Kidney capillary endothelial cell (primary cell): ENCODE data around the gene HLTF.
"Not testable (repeated sequence)": the region's sequence is repeated elsewhere in the genome, so short reads cannot be mapped to it uniquely, and the experiment has no call there.

Experiments used
- DNase-seq: peaks from one replicate; pipeline ENCODE4 v3.0.0-alpha.2; 2018; ENCODE audit warnings: low spot score

HLTF gene, protein sequence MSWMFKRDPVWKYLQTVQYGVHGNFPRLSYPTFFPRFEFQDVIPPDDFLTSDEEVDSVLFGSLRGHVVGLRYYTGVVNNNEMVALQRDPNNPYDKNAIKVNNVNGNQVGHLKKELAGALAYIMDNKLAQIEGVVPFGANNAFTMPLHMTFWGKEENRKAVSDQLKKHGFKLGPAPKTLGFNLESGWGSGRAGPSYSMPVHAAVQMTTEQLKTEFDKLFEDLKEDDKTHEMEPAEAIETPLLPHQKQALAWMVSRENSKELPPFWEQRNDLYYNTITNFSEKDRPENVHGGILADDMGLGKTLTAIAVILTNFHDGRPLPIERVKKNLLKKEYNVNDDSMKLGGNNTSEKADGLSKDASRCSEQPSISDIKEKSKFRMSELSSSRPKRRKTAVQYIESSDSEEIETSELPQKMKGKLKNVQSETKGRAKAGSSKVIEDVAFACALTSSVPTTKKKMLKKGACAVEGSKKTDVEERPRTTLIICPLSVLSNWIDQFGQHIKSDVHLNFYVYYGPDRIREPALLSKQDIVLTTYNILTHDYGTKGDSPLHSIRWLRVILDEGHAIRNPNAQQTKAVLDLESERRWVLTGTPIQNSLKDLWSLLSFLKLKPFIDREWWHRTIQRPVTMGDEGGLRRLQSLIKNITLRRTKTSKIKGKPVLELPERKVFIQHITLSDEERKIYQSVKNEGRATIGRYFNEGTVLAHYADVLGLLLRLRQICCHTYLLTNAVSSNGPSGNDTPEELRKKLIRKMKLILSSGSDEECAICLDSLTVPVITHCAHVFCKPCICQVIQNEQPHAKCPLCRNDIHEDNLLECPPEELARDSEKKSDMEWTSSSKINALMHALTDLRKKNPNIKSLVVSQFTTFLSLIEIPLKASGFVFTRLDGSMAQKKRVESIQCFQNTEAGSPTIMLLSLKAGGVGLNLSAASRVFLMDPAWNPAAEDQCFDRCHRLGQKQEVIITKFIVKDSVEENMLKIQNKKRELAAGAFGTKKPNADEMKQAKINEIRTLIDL

DNA sequence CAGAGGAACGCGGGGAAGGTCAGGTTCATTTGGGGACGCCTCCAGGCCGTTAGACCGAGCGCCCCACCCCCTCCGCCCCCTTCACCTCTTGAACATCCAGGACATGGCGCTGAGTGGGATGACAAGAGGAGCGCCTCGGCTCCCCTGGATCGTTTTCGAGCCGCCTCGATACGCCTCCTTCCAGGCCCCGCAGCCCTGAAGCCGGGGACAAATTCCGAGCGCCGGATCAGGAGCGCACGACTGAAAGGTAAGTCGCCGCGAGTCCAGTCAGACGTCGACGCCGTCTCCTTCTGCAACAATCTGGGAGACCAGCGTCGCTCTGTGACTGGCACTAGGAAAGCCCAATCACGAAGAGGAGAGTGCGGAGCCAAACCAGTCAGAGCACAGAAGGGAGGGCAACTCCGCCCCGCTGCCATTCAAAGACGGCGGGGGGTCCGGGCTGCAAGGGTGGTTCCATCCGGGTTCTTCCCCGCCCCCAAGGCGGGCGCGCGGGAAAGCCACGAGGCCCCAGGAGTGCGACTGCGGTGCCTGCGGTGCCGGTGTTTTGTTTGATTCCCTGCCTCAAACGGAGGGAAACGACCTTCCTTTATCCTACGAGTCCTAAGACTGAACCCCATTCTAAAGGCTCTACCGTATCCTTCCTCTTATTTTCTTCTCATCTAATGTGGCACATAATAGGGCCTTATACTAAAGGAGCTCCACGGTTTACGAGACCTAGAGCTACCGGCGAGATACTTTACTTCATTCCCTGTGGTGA lies at the start of gene HLTF:
TSS of gene HLTF (minus strand) at position 302 of the 757 bp plus-strand sequence. CDS start at position 105, 197 bp downstream.
- DNase-seq: peak; percentile 96

DNA sequence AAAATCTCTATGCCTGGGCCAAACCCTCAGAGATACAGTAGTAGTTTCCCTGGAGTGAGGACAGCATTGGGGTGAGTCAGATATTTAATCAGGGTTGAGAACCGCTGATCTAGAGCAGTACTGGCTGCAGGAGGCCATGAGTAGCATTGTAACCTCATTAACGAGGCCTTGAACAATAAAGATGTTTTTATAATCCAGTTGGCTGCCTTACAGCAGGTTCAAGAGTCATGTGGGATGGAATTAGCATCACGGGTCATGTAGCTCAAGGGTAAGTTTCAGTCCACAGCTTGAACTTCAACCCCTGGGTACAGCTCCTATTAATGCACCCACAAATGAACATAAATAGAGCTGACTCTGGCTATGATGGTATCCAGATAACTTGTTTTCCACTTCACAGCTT lies 48.2 kb upstream of the HLTF start:
- no peak for DNase-seq

DNA sequence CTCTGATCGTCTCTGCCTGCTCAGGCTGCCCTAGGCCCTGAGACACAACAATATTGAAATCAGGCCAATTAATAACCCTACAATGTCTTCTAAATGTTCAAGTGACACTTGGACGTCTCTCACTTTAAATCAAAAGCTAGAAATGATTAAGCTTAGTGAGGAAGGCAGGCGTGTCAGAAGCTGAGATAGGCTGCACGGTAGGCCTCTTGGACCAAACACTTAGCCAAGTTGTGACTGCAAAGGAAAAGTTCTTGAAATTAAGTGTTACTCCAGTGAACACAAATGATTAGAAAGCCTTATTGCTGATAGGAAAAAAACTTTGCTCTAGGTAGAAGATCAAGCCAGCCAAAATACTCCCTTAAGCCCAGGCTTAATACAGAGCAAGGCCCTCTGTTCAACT lies 45.3 kb upstream of the HLTF start:
- no peak for DNase-seq

DNA sequence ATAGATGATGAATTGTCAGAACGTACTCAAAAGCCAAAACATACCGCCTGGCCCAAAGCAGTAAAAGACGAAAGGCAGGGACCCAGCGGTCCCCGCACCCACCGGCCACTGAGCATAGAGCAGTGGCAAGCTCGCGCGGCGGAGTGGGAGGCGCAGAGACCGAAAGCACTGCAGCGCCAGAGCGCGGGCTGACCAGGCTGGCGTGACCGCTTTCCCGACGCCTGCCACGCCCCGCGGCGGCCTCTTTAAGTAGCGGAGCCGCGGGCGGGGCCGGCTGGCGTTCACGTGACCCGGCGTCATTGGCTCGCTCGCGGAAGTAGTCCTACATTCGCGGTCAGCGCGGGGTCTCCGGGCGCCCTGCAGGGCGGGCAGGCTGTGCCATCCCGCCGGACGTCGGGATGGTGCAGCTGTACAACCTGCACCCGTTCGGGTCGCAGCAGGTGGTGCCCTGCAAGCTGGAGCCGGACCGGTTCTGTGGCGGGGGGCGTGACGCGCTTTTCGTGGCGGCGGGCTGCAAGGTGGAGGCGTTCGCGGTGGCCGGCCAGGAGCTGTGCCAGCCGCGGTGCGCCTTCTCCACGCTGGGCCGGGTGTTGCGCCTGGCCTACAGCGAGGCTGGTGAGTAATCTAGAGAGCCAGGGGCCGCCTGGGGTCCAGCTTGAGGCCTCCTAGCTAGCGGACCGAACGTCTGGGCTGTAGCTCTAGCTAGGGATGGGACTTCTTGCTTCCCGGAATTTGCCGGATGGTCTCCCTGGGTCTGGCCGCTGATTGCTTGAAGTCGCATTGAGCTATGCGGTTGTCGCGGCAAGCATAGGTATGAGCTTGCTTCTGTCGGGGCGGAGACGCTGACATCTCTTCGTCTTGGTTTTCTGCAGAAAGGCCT lies 43.2 kb upstream of the HLTF start, which contains the start of gene HPS3:
TSS of gene HPS3 (plus strand) at position 313 of the 880 bp plus-strand sequence. CDS start at position 399, 86 bp downstream.
- DNase-seq: peak; percentile 86

DNA sequence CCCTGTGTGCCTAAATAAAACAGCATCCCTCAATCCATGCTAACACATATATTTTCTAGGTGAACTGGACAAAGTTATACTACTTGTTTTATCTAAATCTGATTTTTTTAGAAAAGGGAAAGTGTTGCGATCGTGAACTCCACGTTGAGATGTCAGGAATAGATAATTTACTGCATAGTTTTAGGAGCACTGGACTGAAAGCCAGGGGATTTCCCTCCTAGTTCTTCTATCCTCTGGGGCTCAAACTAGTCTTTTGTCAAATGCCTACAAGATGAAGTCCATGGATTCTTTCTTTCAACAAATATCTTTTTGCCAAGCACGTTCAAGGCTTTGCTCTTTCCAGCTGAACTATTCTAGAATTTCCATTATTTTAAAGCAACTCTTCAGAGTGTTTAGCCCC lies 42.5 kb upstream of the HLTF start:
- no peak for DNase-seq

DNA sequence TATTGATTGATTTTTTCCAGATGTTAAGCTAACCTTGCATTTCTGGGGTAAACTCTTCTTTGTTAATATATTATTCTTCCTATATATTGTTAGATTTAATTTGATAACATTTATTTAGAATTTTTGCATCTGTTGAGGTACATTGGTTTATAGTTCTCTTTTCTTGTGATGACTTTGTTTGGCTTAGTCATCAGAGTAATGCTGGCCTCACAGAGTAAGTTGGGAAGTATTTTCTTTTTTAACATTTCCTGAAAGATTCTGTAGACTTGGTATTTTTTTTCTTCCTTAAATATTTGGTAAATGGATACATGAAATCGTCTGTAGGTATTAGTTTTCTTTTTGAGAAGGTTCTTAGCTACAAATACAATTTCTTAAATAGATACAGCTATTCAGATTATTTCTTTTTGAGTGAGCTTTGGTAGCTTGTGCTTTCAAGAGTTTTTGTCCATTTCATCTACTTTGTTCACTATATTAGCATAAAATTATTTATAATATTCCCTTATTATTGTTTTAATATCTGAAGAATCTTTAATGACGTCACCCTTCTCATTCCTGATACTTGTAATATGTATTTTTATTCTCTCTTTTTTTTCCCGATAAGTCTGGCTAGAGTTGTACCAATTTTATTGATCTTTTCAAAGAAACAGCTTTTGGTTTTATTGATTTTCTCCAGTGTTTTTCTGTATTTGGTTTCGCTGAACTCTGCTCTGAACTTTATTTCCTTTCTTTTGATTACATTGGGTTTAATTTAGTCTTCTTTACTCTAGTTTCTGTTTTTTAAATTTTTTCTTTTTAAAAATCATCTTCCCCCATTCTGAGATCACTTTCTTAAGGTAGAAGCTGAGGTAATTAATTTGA lies 36.6 kb upstream of the HLTF start:
- no peak for DNase-seq

DNA sequence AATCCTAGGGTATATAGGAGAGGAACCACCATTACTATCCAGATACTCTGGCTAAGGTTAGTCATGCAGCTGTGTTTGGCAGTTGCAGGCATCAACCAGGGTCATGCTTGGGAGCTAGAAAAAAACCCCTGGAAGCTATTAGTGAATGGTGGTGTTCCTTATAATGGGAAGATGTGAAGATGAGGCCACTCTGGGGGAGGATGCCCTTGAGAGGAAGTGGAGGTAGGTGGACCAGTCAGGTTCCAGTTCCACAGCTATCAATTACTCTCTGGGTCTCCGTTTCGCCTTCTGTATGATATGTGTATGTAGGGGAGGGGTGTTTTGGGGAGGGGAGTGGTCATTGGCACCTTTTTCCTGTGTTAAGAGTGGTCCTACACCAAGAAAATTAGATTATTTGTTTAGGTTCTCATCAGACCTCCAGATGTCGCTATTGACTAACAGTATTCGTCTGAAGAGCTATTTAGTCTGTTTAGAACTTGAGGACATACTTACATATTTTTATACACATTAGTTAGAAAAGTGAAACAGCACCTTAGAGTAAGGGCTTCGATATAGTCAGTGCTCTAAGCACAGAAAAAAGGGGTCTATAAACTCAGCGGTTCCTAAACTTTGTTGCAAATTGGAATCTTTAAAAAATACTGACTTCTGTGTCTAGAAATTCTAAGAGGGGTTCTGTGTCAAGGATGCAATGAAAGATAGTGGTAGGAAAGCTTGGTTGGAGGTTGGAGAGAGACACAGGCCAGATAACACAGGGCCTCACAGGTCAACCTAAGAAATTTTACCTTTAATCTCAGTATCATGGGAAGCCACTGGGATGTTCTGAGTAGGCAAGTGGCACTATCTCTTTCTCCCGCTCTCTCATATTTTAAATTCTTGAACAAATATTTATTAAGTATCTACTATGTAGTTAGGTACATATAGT lies 34.0 kb upstream of the HLTF start:
- DNase-seq: peak; percentile 60

DNA sequence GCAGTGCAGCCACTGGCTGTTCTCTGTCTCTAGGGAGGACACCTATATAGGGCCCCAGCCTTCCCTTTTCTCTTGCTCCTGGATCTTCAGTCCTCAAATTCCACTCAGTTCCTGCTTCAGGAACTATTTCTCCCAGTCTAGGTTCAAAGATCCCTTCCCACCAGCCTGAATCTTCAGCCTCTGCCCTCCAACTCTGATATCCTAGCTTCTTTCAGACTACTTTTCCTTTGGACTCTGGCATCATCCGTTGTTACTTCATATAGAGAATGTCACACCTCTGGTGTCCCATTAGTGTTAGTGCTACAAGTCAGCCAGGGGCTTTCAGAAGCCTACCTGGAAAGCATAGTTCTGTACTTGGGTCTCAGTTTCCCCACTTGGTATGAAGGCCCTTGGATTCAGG lies 33.1 kb upstream of the HLTF start:
- no peak for DNase-seq

DNA sequence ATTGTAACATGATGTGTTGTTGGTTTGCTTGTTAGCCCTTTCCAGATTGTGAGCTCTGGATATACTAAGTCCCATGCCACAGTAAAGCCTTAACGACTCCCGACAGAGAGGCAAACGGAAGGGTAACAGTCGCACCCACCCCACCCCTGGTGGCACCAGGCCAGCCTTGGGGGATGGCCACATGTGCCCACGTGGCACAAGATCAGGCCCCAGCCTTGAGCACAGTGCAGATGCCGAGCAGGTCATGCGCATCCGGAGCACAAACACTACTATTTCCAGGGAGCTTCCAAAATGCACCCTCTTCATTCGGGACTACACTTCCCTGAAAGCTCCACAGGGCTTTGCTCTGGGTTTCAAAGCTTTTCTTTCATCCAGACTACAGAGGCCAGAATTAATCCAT lies 32.4 kb upstream of the HLTF start:
- DNase-seq: no peak

DNA sequence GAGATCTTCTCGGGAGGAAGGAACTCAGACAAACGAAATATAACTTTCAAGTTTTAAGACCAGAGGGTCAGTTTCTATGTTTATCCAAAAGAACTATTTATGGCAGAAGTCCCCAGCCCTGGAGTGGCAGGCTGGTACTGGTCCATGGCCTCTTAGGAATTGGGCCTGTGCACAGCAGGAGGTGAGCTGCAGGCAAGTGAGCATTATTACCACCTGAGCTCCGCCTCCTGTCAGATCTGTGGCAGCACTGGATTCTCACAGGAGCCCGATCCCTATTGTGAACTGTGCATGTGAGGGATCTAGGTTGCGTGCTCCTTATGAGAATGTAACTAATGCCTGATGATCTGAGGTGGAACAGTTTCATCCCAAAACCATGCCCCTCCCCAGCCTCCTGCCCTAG lies 28.8 kb upstream of the HLTF start:
- no peak for DNase-seq

DNA sequence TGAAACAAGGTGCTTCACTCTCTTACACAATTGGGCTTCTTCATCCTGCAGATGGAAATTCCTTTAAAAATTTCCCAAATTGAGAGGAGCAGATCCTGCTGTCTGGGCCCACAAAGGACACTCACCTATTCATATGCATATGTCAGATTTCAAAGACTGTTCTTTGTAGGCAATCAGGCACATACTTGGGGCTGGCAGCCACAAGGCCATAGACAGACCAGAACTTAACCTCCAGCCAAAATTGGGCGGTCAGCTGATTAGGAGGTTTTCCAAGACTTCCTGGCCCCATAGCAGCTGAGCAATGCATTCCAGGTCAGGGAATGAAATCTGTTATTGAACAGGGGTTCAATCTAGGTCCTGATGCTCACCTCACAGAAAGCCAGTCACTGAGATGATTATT lies 28.1 kb upstream of the HLTF start:
- DNase-seq: no peak

DNA sequence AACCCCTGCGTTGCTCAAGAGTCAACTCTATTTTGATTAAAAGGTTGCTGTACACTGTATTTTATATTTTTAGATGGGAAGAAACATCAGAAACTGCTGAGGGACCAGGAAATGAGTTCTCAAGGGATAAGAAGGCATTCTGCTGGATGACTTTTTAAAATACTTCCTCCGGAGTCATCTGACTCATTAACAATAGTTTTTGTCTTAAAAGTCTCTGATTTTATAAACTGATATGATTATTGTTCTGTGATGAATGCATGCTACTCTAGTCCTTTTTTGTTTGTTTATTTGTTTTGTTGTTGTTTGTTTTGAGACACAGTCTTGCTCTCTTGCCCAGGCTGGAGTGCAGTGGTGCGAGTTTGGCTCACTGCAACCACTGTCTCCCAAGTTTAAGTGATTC lies 18.2 kb upstream of the HLTF start:
- peak; percentile 51 for DNase-seq

DNA sequence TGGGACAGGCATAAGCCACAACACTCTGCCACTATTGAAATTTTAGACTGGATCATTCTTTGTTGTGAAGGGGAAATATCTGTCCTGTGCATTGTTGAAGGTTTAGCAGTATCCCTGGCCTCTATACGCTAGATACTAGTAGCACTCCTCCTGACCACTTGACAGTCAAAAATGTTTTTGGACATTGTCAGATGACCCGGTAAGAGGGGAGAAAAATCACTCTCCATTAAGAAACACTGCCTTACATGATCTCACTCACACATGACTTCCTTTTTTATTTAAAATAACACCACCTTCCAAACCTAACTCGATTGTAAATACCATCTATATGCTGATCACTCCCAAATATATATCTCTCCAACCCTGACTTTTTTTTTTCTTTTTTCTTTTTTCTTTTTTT lies 15.3 kb upstream of the HLTF start:
- no peak for DNase-seq

DNA sequence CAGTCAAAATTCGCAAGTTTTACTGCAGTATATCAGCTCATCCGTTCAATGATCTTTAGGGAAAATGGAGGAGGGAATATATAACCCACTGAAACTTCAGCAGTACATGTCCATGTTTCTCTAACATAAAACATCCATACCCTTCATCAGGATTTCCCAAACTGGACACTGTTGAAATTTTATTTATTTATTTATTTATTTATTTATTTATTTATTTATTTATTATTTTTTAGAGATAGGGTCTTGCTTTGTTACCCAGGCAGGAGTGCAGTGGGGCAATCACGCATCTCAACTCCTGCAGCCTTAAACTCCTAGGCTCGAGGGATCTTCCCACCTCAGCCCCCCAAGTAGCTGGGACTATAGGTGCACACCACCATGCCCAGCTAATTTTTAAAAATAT lies 14.8 kb upstream of the HLTF start:
- DNase-seq: no peak

DNA sequence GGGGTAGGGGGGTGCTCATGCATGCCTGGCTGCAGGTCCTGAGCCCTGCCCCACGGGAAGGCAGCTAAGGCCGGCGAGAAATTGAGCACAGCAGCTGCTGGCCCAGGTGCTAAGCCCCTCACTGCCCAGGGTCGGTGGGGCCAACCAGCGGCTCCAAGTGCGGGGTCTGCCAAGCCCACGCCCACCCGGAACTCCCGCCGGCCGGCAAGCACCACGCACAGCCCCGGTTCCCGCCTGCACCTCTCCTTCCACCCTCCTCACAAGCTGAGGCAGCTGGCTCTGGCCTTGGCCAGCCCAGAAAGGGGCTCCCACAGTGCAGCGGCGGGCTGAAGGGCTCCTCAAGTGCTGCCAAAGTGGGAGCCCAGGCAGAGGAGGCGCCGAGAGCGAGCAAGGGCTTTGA lies 11.7 kb upstream of the HLTF start:
- not testable (repeated sequence) for DNase-seq

DNA sequence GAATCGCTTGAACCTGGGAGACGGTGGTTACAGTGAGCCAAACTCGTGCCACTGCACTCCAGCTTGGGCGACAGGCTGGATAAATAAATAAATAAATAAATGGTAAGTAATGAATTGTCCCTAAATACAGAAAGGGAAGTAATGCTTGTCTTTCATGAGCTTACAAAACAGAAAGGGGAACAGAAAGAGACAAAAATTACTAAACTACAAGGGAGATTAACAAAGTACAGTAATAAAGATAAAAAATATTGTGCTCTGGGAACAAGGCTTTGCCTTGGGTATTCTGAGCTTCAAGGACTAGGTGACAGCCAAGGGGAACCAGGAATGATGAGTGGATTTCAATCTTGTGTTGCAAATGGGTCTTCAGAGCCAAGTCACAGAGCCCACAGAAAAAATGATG lies 9.2 kb upstream of the HLTF start:
- DNase-seq: no peak

DNA sequence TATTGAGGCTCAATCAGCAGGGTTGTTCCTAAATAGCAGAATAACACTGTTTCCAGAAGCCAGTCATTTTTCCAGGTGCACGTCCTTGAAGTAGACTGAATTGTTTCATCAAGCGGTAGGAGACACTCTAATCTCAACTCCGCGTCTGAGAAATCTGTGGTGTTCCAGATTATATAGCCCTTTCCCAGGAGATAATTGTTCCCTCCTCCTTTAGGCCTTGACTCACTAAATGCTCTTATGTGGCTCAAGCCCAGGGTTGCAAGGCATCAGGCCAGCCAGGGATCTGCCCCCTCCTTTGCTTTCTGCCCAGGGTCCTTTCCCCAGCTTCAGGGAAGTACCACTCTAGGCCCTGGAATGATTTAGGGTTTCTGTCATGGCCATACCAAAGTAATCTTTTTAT lies 5.7 kb upstream of the HLTF start:
- DNase-seq: no peak

DNA sequence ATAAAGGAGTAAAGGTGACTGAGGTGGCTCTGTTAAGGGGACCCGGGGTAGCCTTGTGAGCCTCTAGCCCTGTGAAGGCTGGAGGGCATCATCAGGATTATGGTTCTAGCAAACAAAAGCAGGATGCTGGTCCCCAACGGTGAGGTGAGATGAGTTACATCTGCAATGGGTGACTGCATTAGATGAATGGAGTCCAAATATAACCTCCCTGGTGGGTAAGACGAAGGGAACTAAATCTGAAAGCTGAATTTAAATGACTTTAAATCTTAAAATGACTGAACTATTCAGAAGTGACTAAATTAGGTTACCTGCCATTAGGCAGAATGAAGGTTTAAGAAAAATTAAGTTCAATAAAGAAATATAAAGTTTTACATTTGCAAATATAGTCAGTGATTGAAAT lies 4.6 kb upstream of the HLTF start:
- DNase-seq: no peak

DNA sequence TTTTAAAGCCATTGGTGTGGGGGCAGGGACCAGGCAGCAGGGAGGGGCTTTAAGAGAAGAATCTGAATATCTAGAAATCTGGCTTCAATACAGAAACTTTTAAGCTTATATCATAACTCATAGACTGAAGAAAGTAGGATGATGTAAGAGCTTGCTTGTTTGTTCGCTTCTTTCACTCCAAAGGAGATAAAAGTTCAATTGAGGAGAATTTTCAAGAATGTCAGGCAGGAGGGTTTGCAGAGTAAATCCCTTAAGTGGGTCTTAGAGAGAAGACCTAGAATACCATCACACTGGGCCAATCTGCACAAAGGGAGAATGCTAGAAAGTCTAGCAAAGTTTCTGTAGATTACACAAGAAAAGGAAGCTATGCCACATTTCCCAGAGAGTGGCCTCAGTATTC lies 4.1 kb upstream of the HLTF start:
- no peak for DNase-seq
